K562 (cell line): ENCODE results near the gene RALGAPA2. TPM values are rescaled to one million over a fixed set of nuclear protein-coding genes. Genes with fewer than 3 reads are reported as not detected.

Experiments
- ATAC-seq: fragments of 200-7000 bp; cut with Tn5 transposase; 3 replicates; pipeline ENCODE4 v1.9.1; 2020; ENCODE audit warnings: moderate library complexity
- BruUV-seq: library from RNA; stranded (reverse); fragments of 400-500 nt; replicated peaks from 2 replicates; lab custom pipeline; 2021; lab: Mats Ljungman, UMichigan
- CTCF ChIA-PET: fragments of 300-600 bp; formaldehyde crosslinking; extraction: SDS; loops from one replicate; lab custom pipeline; 2021; ENCODE audit warnings: low intra/inter-chr PET ratio; lab: Yijun Ruan, JAX
- POLR2A ChIA-PET: fragments of 300-600, 350-650 bp; sonication (Branson Sonifier 250); formaldehyde crosslinking; extraction: SDS; loops from one replicate; lab custom pipeline; 2021; ENCODE audit warnings: antibody characterized with exemption, inconsistent platforms; lab: Yijun Ruan, JAX
- DNase-seq, 4 experiments: peaks; one replicate each; pipeline versions ENCODE4 v3.0.0 to v3.0.0-alpha.2; 2011 to 2018; ENCODE audit warnings: low spot score in 3 of 4, mixed read lengths in 3 of 4; ENCODE audit errors: extremely low read depth in 1 of 4
- FAIRE-seq: peaks from 2 replicates; lab custom pipeline; 2011; peaks lifted over from hg19 to GRCh38; lab: Jason Lieb, UNC
- H2AFZ ChIP-seq: 2 replicates; pipeline ENCODE4 v1.6.0; 2011; ENCODE audit warnings: low read depth, low read length, control low read depth, inconsistent platforms
- H3K27ac ChIP-seq: fragments of 200-600 bp; 3 replicates; pipeline ENCODE4 v1.8.0; 2011; ENCODE audit warnings: low read depth, mild to moderate bottlenecking, control low read depth, inconsistent platforms, low read length, moderate library complexity, mixed read lengths; ENCODE audit errors: extremely low read depth
- H3K27me3 ChIP-seq, 2 experiments: fragments of 300-600 bp in 1 of 2; 2 replicates in 1 of 2; 3 replicates in 1 of 2; pipeline versions ENCODE4 v1.6.0 to v1.8.0; 2011; ENCODE audit warnings: inconsistent platforms in 2 of 2, low read length in 2 of 2, mild to moderate bottlenecking in 1 of 2, mixed read lengths in 1 of 2, moderate library complexity in 1 of 2; ENCODE audit not compliant: control insufficient read depth in 2 of 2, insufficient read depth in 2 of 2
- H3K36me3 ChIP-seq: fragments of 300-600 bp; 3 replicates; pipeline ENCODE4 v1.8.0; 2011; ENCODE audit warnings: mild to moderate bottlenecking, low read length, inconsistent platforms; ENCODE audit not compliant: control insufficient read depth, insufficient read depth
- H3K4me1 ChIP-seq, 2 experiments: fragments of 200-600 bp in 1 of 2; replicated peaks in 1 of 2; 2 replicates in 1 of 2; 3 replicates in 1 of 2; pipeline versions ENCODE4 v1.5.1 to v1.8.0; 2011; ENCODE audit warnings: inconsistent platforms in 2 of 2, low read length in 2 of 2, mild to moderate bottlenecking in 1 of 2, mixed read lengths in 1 of 2, moderate library complexity in 1 of 2; ENCODE audit not compliant: control insufficient read depth in 2 of 2, insufficient read depth in 2 of 2
- H3K4me2 ChIP-seq: 2 replicates; pipeline ENCODE4 v1.6.1; 2011; ENCODE audit warnings: low read length, control low read depth, inconsistent platforms, mixed read lengths; ENCODE audit not compliant: insufficient read depth
- H3K4me3 ChIP-seq: fragments of 200-600 bp; sonication (generic), shearing (Covaris generic); 2 replicates; pipeline ENCODE4 v1.5.1; 2016; ENCODE audit warnings: control low read depth, inconsistent platforms
- H3K79me2 ChIP-seq: fragments of 200-600 bp; 3 replicates; pipeline ENCODE4 v1.8.0; 2011; ENCODE audit warnings: low read length, inconsistent platforms; ENCODE audit not compliant: control insufficient read depth, insufficient read depth
- H3K9ac ChIP-seq, 2 experiments: 2 replicates each; pipeline versions ENCODE4 v1.6.0 to v1.6.1; 2011; ENCODE audit warnings: low read depth in 2 of 2, low read length in 2 of 2, control low read depth in 1 of 2, inconsistent platforms in 1 of 2, mild to moderate bottlenecking in 1 of 2, mixed read lengths in 1 of 2; ENCODE audit not compliant: insufficient read depth in 1 of 2
- H3K9me1 ChIP-seq: one replicate; pipeline ENCODE4 v1.6.0; 2011; ENCODE audit warnings: inconsistent platforms, mild to moderate bottlenecking, low read length, moderate library complexity; ENCODE audit not compliant: control insufficient read depth, insufficient read depth
- H3K9me3 ChIP-seq: replicated peaks from 2 replicates; pipeline ENCODE4 v1.5.1; 2011; ENCODE audit warnings: low read depth, low read length, inconsistent platforms; ENCODE audit not compliant: control insufficient read depth, insufficient read depth
- H4K20me1 ChIP-seq: replicated peaks from 2 replicates; pipeline ENCODE4 v1.6.1; 2011; ENCODE audit warnings: low read length, inconsistent platforms, mixed read lengths; ENCODE audit not compliant: control insufficient read depth, insufficient read depth
- CHD4 ChIP-seq: fragments of 200-600 bp; sonication (generic); IDR thresholded peaks from 3 replicates; pipeline ENCODE4 v1.6.1; 2012; ENCODE audit warnings: low read depth, mild to moderate bottlenecking, mixed read lengths, low read length, inconsistent platforms; ENCODE audit not compliant: insufficient read depth, insufficient replicate concordance, poor library complexity, severe bottlenecking
- CSDE1 ChIP-seq, 2 experiments: fragments of 450-650 bp; IDR thresholded peaks; 2 replicates each; pipeline ENCODE4 v1.6.1; 2016; ENCODE audit warnings: mild to moderate bottlenecking in 1 of 2
- FOXK1 ChIP-seq: sonication (generic); formaldehyde crosslinking; IDR thresholded peaks from 2 replicates; pipeline ENCODE4 v1.8.0; 2022; ENCODE audit warnings: missing genetic modification reagents, mild to moderate bottlenecking, borderline replicate concordance
- RFX5 ChIP-seq: IDR thresholded peaks from 2 replicates; pipeline ENCODE4 v1.6.1; 2011; ENCODE audit warnings: low read depth, mild to moderate bottlenecking, improper control_type of control experiment, low read length
- SIRT6 ChIP-seq: IDR thresholded peaks from one replicate; pipeline ENCODE4 v1.6.1; 2012; ENCODE audit warnings: low read depth, mild to moderate bottlenecking, control low read depth, inconsistent platforms, low read length, moderate library complexity
- SMARCC2 ChIP-seq: fragments of 450-650 bp; IDR thresholded peaks from 2 replicates; pipeline ENCODE4 v1.6.1; 2017; ENCODE audit warnings: antibody characterized with exemption, moderate library complexity, mild to moderate bottlenecking, low read depth
- SRSF1 ChIP-seq: fragments of 200-400 bp; formaldehyde crosslinking; IDR thresholded peaks from 2 replicates; pipeline ENCODE4 v1.6.1; 2017; ENCODE audit warnings: mild to moderate bottlenecking, low read depth, low read length, moderate library complexity
- STAT5A ChIP-seq: IDR thresholded peaks from 2 replicates; pipeline ENCODE4 v1.6.1; 2012; ENCODE audit warnings: low read length, inconsistent platforms, borderline replicate concordance
- ZNF174 ChIP-seq: fragments of 250-450 bp; sonication (Bioruptor Pico); IDR thresholded peaks from 2 replicates; pipeline ENCODE4 v1.4.0; 2020; ENCODE audit warnings: mild to moderate bottlenecking
- WGBS: fragments of 100-300 bp; shearing (Covaris generic); methylation state at CpG from one replicate; pipeline ENCODE4 v1.1.6; 2016; ENCODE audit warnings: low coverage, mixed read lengths; ENCODE audit not compliant: insufficient coverage; ENCODE audit errors: missing lambda C conversion rate; 5-methylcytosine and 5-hydroxymethylcytosine counted together
- in situ Hi-C: fragments of 300-500 bp; cut with MboI; formaldehyde crosslinking; loops from 4 replicates; pipeline ENCODE4 v1.15.0; 2018; ENCODE audit warnings: inconsistent platforms, mixed read lengths
- intact Hi-C: fragments of 100-400 bp; cut with micrococcal nuclease; formaldehyde crosslinking; loops from 2 replicates; pipeline ENCODE4 v1.14.2; 2022
- polyA plus RNA-seq, 8 experiments: library from polyadenylated mRNA; depleted of rRNA in 4 of 8; stranded (reverse) in 5 of 8; unstranded in 3 of 8; fragments of >200 nt; fragmentation: Nextera tagmentation in 2 of 8; fragmentation: Illumina TruSeq in 1 of 8; extraction: Ambion mirVana in 2 of 8; extraction: Trizol in 1 of 8; gene quantifications; 2 replicates each; pipeline versions ENCODE4 v1.2.1 to v1.2.3, GENCODE V29; 2011 to 2014; ENCODE audit warnings: inconsistent platforms in 1 of 8, missing spikeins in 1 of 8
- total RNA-seq, 7 experiments: library from RNA; depleted of rRNA in 6 of 7; stranded (reverse); fragments of >200 nt in 6 of 7; fragmentation: Illumina TruSeq in 2 of 7; extraction: Trizol in 2 of 7; gene quantifications; 2 replicates each; pipeline versions ENCODE4 v1.2.1 to v1.2.3, GENCODE V29; 2011 to 2021; ENCODE audit warnings: low replicate concordance in 1 of 7

The RALGAPA2 gene
- total and polyA plus RNA-seq, 9 of the 15 experiments (the other 6 are each of a cell fraction or from before 2014, with no cell fraction given): 0.35 to 2.7 (median 1.4) TPM

DNA sequence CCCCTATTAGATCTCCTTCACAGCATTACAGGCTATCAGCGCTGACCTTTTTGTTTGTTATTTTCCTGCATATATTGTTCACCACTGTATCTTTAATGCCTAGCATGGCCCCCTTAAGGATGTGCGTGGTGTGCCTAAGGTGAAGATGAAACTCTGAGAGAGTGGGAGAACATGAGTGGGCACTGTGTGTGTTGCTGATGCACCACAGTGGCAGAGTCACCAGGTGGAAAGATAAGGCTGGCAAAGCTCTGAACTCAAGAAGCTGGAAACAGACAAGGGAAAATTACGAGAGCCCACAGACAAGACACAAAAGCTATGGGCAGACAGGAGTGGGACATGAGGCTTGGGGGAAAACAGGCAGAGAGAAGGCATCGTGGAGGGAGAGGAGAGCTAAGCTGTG lies 184.8 kb downstream of the RALGAPA2 start:
- intact Hi-C loops (no loop called here), in situ Hi-C loops (no loop called here)
- Histone ChIP-seq H3K79me2 (no peaks in the 10 kb centered on the region), H2AFZ (no peak overlapping the region), H3K9me3 (no peaks in the 10 kb centered on the region), H3K36me3 (no peaks in the 10 kb centered on the region), H3K4me1 (no peaks in the 10 kb centered on the region), H4K20me1 (no peaks in the 10 kb centered on the region), H3K9me1 (no peaks in the 10 kb centered on the region), H3K4me3 (no peak overlapping the region), H3K4me2 (no peak overlapping the region), H3K27me3 (no peaks in the 10 kb centered on the region), H3K27ac (no peak overlapping the region), H3K9ac (no peak overlapping the region)
- no TSS peak for BruUV-seq
- POLR2A ChIA-PET: no interaction called here
- FAIRE-seq (no peak), DNase-seq (no peak), ATAC-seq (no peak)
- CTCF ChIA-PET: no interaction called here
- TF ChIP-seq CHD4: no peak
- no peak for TF ChIP-seq SMARCC2
- TF ChIP-seq RFX5: no peak
- WGBS: 6% methylated on average over 4 of the region's 4 CpGs

DNA sequence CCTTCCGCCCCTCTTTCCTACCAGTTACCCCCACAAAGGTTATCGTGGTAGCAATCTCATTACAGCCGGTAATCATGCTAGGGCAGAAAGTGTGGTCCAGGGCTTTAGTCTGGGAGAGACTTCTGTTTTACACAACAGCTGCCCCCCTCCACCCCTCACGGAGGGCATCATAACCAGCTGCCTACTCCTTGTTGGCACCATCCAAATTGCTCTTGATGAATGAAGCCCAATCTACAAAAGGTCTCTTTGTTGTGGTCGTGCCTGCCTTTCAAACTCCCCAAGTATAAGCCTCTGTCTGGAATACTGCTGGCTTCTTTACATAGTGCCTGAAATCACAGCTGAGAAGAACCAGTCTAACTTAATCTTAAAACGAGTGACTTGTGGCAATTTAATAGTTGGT lies 186.7 kb downstream of the RALGAPA2 start:
- BruUV-seq: no TSS peak
- in situ Hi-C loops (no loop called here), intact Hi-C loops (no loop called here)
- H3K27ac ChIP-seq: no peak overlapping the region
- no peaks in the 10 kb centered on the region for H3K79me2 ChIP-seq
- H3K36me3 ChIP-seq: no peaks in the 10 kb centered on the region
- H3K4me2 ChIP-seq: no peak overlapping the region
- H3K9me1 ChIP-seq: no peaks in the 10 kb centered on the region
- H4K20me1 ChIP-seq: no peaks in the 10 kb centered on the region
- TF ChIP-seq FOXK1 (CRISPR knock-in tag) (no peak), STAT5A (no peak), SRSF1 (no peak), CSDE1 (IDR thresholded peaks at IDR 0.05) (no peak), ZNF174 (CRISPR knock-in tag) (no peak), SIRT6 (no peak)
- ChIA-PET CTCF (no interaction called here), POLR2A (no interaction called here)
- H3K4me1 ChIP-seq: no peaks in the 10 kb centered on the region
- no peak overlapping the region for H2AFZ ChIP-seq
- no peak overlapping the region for H3K4me3 ChIP-seq
- no peak for DNase-seq
- no peak for ATAC-seq
- no peak overlapping the region for H3K9ac ChIP-seq
- FAIRE-seq: no peak
- H3K27me3 ChIP-seq: no peaks in the 10 kb centered on the region
- WGBS: 2% methylated on average over 6 of the region's 6 CpGs
- H3K9me3 ChIP-seq: no peaks in the 10 kb centered on the region
